GM12878 (cell line): ENCODE results near the gene CHERP. TPM values are rescaled to one million over a fixed set of nuclear protein-coding genes. Genes with fewer than 3 reads are reported as not detected.

Source experiments
- CUX1 ChIP-seq: IDR thresholded peaks from 2 replicates; pipeline ENCODE4 v1.6.1; 2012; ENCODE audit warnings: improper control_type of control experiment, low read depth, low read length; ENCODE audit not compliant: insufficient replicate concordance
- GATAD2B ChIP-seq: fragments of 450-650 bp; conservative IDR thresholded peaks from 2 replicates; pipeline ENCODE4 v1.6.1; 2017; ENCODE audit warnings: low read depth, mild to moderate bottlenecking, moderate library complexity
- POLR2AphosphoS5 ChIP-seq: IDR thresholded peaks from 2 replicates; pipeline ENCODE4 v1.6.1; 2011; ENCODE audit warnings: mild to moderate bottlenecking, low read length, inconsistent platforms
- ZBED1 ChIP-seq: IDR thresholded peaks from 2 replicates; pipeline ENCODE4 v1.6.1; 2016; ENCODE audit warnings: borderline replicate concordance
- ZNF687 ChIP-seq: fragments of 450-650 bp; IDR thresholded peaks from 2 replicates; pipeline ENCODE4 v1.6.1; 2017; ENCODE audit warnings: mild to moderate bottlenecking, moderate library complexity
- polyA plus RNA-seq, 11 experiments: library from polyadenylated mRNA; depleted of rRNA in 4 of 11; unstranded in 6 of 11; stranded (reverse) in 5 of 11; fragments of >200 nt; fragmentation: Nextera tagmentation in 4 of 11; fragmentation: Illumina TruSeq in 1 of 11; extraction: Ambion mirVana in 4 of 11; extraction: Trizol in 1 of 11; gene quantifications; 1 replicate in 1 of 11; 2 replicates in 10 of 11; pipeline versions ENCODE4 v1.2.1 to v1.2.3, GENCODE V29; 2011 to 2016; ENCODE audit warnings: inconsistent platforms in 2 of 11, missing spikeins in 2 of 11, low read depth in 1 of 11
- total RNA-seq, 4 experiments: library from RNA; depleted of rRNA in 3 of 4; stranded (reverse); fragments of >200 nt in 3 of 4; fragmentation: Illumina TruSeq in 1 of 4; extraction: Trizol in 1 of 4; gene quantifications; 2 replicates each; pipeline versions ENCODE4 v1.2.1 to v1.2.3, GENCODE V29; 2013 to 2021

Gene CHERP
- total and polyA plus RNA-seq, 10 of the 15 experiments (the other 5 are each of a cell fraction or from before 2014, with no cell fraction given), result 0.66 to 65.3 (median 12.2) TPM

- TF ChIP-seq ZNF687, result no peak
- peak; percentile 85 for TF ChIP-seq CUX1
- TF ChIP-seq GATAD2B, result peak; percentile 54; the same call in 1 of the 2 replicates
- no peak for TF ChIP-seq ZBED1
- no peak for TF ChIP-seq POLR2AphosphoS5
Observed at GRCh38 chr19:16577531-16577985, 35.3 kb upstream of the CHERP start (continued).
